ENCODE data around the gene DICER1.

DNA sequence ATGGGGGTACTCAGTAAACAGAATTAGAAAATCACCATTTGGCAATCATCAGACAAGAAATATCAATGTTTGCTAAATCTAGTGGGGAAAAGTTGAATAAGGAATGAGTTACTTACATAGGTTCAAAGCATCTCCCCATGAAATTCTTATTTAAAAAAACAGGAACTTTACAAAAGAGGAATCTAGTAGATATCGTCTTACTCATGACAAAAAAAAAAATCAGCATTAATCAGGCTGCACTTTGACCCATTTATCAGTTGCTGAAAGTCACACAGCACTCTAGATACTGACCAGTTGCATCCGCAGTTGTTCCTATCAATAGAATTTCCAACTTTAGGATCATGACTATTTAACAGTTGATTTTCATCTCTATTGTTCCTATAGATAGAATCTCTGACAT, 5.8 kb upstream of the DICER1 start:
- no peak for TF ChIP-seq RCOR1 (IDR thresholded peaks at IDR 0.05; ENCODE audit: borderline replicate concordance in 1 of 2, low read depth in 2 of 2, low read length in 2 of 2)
- TF ChIP-seq YY1 (IDR thresholded peaks at IDR 0.05; ENCODE audit: borderline replicate concordance in 1 of 3, control insufficient read depth in 1 of 3, extremely low read depth in 1 of 3, insufficient read depth in 3 of 3, insufficient read length in 1 of 3, insufficient replicate concordance in 2 of 3, low read depth in 1 of 3, low read length in 2 of 3) = no peak
- TF ChIP-seq, protein P1, sequence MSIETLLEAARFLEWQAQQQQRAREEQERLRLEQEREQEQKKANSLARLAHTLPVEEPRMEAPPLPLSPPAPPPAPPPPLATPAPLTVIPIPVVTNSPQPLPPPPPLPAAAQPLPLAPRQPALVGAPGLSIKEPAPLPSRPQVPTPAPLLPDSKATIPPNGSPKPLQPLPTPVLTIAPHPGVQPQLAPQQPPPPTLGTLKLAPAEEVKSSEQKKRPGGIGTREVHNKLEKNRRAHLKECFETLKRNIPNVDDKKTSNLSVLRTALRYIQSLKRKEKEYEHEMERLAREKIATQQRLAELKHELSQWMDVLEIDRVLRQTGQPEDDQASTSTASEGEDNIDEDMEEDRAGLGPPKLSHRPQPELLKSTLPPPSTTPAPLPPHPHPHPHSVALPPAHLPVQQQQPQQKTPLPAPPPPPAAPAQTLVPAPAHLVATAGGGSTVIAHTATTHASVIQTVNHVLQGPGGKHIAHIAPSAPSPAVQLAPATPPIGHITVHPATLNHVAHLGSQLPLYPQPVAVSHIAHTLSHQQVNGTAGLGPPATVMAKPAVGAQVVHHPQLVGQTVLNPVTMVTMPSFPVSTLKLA (conservative IDR thresholded peaks at IDR 0.05) = no peak

All from K562 (cell line).